ENCODE data around the gene EPB41.

The EPB41 gene

DNA sequence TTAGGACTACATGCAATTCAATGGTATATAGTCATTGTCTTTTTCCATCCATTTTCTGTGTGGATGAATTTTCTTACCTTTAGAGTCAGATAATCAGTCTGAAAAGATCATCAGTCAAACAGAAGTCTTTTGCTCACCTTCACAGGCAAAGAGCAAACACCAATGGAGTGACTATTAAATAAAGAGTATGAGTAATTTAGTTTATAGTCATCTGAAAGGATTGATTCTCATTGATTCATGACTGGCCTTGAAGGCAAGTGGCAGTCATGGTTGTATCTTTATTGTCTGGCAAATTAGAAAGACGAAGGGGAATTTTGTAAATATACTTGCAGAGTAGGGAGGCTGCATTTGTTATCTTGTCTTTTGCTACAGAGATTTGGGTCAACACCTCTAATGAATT, 89.9 kb downstream of the EPB41 start:
- CTCF ChIA-PET, result no interaction called here

DNA sequence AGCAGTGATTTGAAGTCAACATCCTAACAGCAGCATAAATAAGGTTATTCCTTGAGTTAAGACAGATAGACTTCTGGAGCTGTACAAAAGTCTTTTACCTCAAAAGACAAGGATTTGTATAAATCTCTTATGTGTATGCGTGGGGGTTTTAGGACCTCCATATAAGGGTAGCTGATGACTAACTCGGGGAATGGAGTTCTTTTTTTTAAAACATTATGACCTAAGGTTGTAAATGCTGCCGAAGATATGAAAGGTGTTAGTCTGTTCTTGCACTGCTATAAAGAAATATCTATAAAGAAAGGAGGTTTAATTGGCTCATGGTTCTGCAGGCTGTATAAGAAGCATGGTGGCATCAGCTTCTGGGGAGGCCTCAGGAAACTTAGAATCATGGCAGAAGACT, 90.4 kb downstream of the EPB41 start:
- Histone ChIP-seq H3K9me3 (ENCODE audit: control insufficient read depth, insufficient read depth, low read depth, low read length) (no peaks in the 10 kb centered on the region), H3K27ac (ENCODE audit: extremely low read depth, low read depth, low read length) (no peak overlapping the region), H3K4me3 (ENCODE audit: low read depth, low read length) (no peak overlapping the region), H3K4me1 (ENCODE audit: control insufficient read depth, insufficient read depth, low read length) (no peaks in the 10 kb centered on the region), H3K36me3 (ENCODE audit: control insufficient read depth in 2 of 2, insufficient read depth in 1 of 2, low read length in 2 of 2) (no peaks in the 10 kb centered on the region)
- ChIA-PET POLR2A (no interaction called here), CTCF (no interaction called here)
- TF ChIP-seq ZNF292 (tag by site-specific recombination; IDR thresholded peaks at IDR 0.05; ENCODE audit: borderline replicate concordance, low read depth), result no peak
- TF ChIP-seq ZNF140 (tag by site-specific recombination; IDR thresholded peaks at IDR 0.05), result no peak
- no peak for TF ChIP-seq SETDB1 (IDR thresholded peaks at IDR 0.05; ENCODE audit: insufficient read length, low read length)
- TF ChIP-seq ZNF248 (tag by site-specific recombination; IDR thresholded peaks at IDR 0.05), result no peak
- no peak for TF ChIP-seq ZNF391 (tag by site-specific recombination; IDR thresholded peaks at IDR 0.05; ENCODE audit: borderline replicate concordance, low read depth)
- no peak for TF ChIP-seq ZNF423 (tag by site-specific recombination; IDR thresholded peaks at IDR 0.05)
- TF ChIP-seq, protein P1, sequence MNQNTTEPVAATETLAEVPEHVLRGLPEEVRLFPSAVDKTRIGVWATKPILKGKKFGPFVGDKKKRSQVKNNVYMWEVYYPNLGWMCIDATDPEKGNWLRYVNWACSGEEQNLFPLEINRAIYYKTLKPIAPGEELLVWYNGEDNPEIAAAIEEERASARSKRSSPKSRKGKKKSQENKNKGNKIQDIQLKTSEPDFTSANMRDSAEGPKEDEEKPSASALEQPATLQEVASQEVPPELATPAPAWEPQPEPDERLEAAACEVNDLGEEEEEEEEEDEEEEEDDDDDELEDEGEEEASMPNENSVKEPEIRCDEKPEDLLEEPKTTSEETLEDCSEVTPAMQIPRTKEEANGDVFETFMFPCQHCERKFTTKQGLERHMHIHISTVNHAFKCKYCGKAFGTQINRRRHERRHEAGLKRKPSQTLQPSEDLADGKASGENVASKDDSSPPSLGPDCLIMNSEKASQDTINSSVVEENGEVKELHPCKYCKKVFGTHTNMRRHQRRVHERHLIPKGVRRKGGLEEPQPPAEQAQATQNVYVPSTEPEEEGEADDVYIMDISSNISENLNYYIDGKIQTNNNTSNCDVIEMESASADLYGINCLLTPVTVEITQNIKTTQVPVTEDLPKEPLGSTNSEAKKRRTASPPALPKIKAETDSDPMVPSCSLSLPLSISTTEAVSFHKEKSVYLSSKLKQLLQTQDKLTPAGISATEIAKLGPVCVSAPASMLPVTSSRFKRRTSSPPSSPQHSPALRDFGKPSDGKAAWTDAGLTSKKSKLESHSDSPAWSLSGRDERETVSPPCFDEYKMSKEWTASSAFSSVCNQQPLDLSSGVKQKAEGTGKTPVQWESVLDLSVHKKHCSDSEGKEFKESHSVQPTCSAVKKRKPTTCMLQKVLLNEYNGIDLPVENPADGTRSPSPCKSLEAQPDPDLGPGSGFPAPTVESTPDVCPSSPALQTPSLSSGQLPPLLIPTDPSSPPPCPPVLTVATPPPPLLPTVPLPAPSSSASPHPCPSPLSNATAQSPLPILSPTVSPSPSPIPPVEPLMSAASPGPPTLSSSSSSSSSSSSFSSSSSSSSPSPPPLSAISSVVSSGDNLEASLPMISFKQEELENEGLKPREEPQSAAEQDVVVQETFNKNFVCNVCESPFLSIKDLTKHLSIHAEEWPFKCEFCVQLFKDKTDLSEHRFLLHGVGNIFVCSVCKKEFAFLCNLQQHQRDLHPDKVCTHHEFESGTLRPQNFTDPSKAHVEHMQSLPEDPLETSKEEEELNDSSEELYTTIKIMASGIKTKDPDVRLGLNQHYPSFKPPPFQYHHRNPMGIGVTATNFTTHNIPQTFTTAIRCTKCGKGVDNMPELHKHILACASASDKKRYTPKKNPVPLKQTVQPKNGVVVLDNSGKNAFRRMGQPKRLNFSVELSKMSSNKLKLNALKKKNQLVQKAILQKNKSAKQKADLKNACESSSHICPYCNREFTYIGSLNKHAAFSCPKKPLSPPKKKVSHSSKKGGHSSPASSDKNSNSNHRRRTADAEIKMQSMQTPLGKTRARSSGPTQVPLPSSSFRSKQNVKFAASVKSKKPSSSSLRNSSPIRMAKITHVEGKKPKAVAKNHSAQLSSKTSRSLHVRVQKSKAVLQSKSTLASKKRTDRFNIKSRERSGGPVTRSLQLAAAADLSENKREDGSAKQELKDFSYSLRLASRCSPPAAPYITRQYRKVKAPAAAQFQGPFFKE (tag by site-specific recombination; IDR thresholded peaks at IDR 0.05; ENCODE audit: borderline replicate concordance), result no peak
- no peak for TF ChIP-seq ZBTB1 (tag by site-specific recombination; IDR thresholded peaks at IDR 0.05)

More for the DNA sequence above, 89.9 kb downstream of the EPB41 start:
- Histone ChIP-seq H3K4me3 (ENCODE audit: low read depth, low read length) (no peak overlapping the region), H3K9me3 (ENCODE audit: control insufficient read depth, insufficient read depth, low read depth, low read length) (no peaks in the 10 kb centered on the region), H3K27ac (ENCODE audit: extremely low read depth, low read depth, low read length) (no peak overlapping the region), H3K36me3 (ENCODE audit: control insufficient read depth in 2 of 2, insufficient read depth in 1 of 2, low read length in 2 of 2) (no peaks in the 10 kb centered on the region), H3K4me1 (ENCODE audit: control insufficient read depth, insufficient read depth, low read length) (no peaks in the 10 kb centered on the region)
- POLR2A ChIA-PET, result no interaction called here
- no peak for TF ChIP-seq SETDB1 (IDR thresholded peaks at IDR 0.05; ENCODE audit: insufficient read length, low read length)
- no peak for TF ChIP-seq ZNF18 (tag by site-specific recombination; IDR thresholded peaks at IDR 0.05)
- no peak for TF ChIP-seq KLF1 (tag by site-specific recombination; IDR thresholded peaks at IDR 0.05)
- no peak for TF ChIP-seq ZNF416 (tag by site-specific recombination; IDR thresholded peaks at IDR 0.05)
- no peak for TF ChIP-seq ZNF426 (tag by site-specific recombination; IDR thresholded peaks at IDR 0.05)
- no peak for TF ChIP-seq SP3 (tag by site-specific recombination; IDR thresholded peaks at IDR 0.05)
- TF ChIP-seq ZNF148 (tag by site-specific recombination; IDR thresholded peaks at IDR 0.05; ENCODE audit: borderline replicate concordance), result no peak
- no peak for TF ChIP-seq ZNF600 (tag by site-specific recombination; IDR thresholded peaks at IDR 0.05)
- TF ChIP-seq ZNF76 (tag by site-specific recombination; IDR thresholded peaks at IDR 0.05; ENCODE audit: borderline replicate concordance, low read depth), result no peak
- no peak for TF ChIP-seq ZNF747 (tag by site-specific recombination; IDR thresholded peaks at IDR 0.05)
- TF ChIP-seq ZNF48 (tag by site-specific recombination; IDR thresholded peaks at IDR 0.05), result no peak
- no peak for TF ChIP-seq ZBTB8A (tag by site-specific recombination; IDR thresholded peaks at IDR 0.05)
- TF ChIP-seq, protein P2, sequence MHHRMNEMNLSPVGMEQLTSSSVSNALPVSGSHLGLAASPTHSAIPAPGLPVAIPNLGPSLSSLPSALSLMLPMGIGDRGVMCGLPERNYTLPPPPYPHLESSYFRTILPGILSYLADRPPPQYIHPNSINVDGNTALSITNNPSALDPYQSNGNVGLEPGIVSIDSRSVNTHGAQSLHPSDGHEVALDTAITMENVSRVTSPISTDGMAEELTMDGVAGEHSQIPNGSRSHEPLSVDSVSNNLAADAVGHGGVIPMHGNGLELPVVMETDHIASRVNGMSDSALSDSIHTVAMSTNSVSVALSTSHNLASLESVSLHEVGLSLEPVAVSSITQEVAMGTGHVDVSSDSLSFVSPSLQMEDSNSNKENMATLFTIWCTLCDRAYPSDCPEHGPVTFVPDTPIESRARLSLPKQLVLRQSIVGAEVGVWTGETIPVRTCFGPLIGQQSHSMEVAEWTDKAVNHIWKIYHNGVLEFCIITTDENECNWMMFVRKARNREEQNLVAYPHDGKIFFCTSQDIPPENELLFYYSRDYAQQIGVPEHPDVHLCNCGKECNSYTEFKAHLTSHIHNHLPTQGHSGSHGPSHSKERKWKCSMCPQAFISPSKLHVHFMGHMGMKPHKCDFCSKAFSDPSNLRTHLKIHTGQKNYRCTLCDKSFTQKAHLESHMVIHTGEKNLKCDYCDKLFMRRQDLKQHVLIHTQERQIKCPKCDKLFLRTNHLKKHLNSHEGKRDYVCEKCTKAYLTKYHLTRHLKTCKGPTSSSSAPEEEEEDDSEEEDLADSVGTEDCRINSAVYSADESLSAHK (tag by site-specific recombination; IDR thresholded peaks at IDR 0.05), result no peak
- TF ChIP-seq YY2 (tag by site-specific recombination; IDR thresholded peaks at IDR 0.05), result no peak
- TF ChIP-seq ZNF768 (tag by site-specific recombination; IDR thresholded peaks at IDR 0.05), result no peak
- TF ChIP-seq ZNF114 (tag by site-specific recombination; IDR thresholded peaks at IDR 0.05), result no peak
- TF ChIP-seq ZNF658 (tag by site-specific recombination; IDR thresholded peaks at IDR 0.05), result no peak
